ENCODE measurements around the gene SBNO1. TPM values are rescaled to one million over a fixed set of nuclear protein-coding genes. Genes with fewer than 3 reads are reported as not detected.
"Not testable (repeated sequence)": the region's sequence is repeated elsewhere in the genome, so short reads cannot be mapped to it uniquely, and the experiment has no call there.

The SBNO1 gene
- 21.3 TPM for total RNA-seq (2013)
- 10 to 100 TPM in 2 of 3 donors, 1 to 10 TPM in 1; 5.6 to 16.9 (median 11.4) TPM for polyA plus RNA-seq
- polyA minus RNA-seq: 6.0 and 10.8 TPM in 2 replicates
- total RNA-seq: 105 to 201 (median 141) reads per million in 11 experiments

GRCh38 chr12:123364532-123365024 is at the start of gene SBNO1:
SBNO1 (minus strand) TSS chr12:123364847; CDS start chr12:123350441, 14,406 bp downstream.
- Mint-ChIP-seq H3K9me3 (no peaks in the 10 kb centered on the region), H3K4me1 (peaks cover 18% of the 10 kb centered on the region), H3K4me3 (peak within 1 kb of the TSS; percentile 91 to 94), H3K27me3 (ENCODE audit: low read depth in 3 of 3) (peaks cover 0 to 2% (median 2%) of the 10 kb centered on the region in 3 donors), H3K27ac (peak within 1 kb of the TSS; percentile 97 to 99 (median 98)), H3K36me3 (peaks cover 0 to 5% of the 10 kb centered on the region in 2 donors)
- Histone ChIP-seq H2AFZ (ENCODE audit: insufficient read depth, low read depth, low read length, poor library complexity, severe bottlenecking) (peak within 1 kb of the TSS; percentile 92), H3K4me3 (replicated peaks in 1 of 3; ENCODE audit: low read depth in 2 of 3, low read length in 3 of 3) (peak within 1 kb of the TSS; percentile 78 to 89 (median 87)), H3K36me3 (replicated peaks in 1 of 2; ENCODE audit: control insufficient read depth in 1 of 2, insufficient read depth in 2 of 2, low read length in 2 of 2) (no peaks in the 10 kb centered on the region), H3K79me2 (ENCODE audit: insufficient read depth, low read length) (peaks cover 51% of the 10 kb centered on the region), H3K27me3 (ENCODE audit: control insufficient read depth in 2 of 2, insufficient read depth in 2 of 2, low read length in 2 of 2) (no peaks in the 10 kb centered on the region), H3K9me3 (replicated peaks in 1 of 2; ENCODE audit: control insufficient read depth in 1 of 2, insufficient read depth in 1 of 2, low read length in 2 of 2) (no peaks in the 10 kb centered on the region), H3K9ac (ENCODE audit: insufficient read depth, low read length, poor library complexity, severe bottlenecking) (peak within 1 kb of the TSS; percentile 92), H3K4me2 (replicated peaks; ENCODE audit: extremely low read depth, low read length, poor library complexity, severe bottlenecking) (peak within 1 kb of the TSS; percentile 99), H4K20me1 (ENCODE audit: insufficient read depth, low read length) (peaks cover 47% of the 10 kb centered on the region), H3K27ac (ENCODE audit: low read depth in 1 of 2, low read length in 2 of 2) (peak within 1 kb of the TSS; percentile 93 to 96), H3K4me1 (ENCODE audit: control insufficient read depth in 1 of 2, insufficient read depth in 2 of 2, low read length in 2 of 2) (peaks cover 25 to 28% of the 10 kb centered on the region in 2 donors)
- DNase-seq: peak; percentile 87 to 92 (median 92)
- intact Hi-C loops (cut with micrococcal nuclease): loop anchor here (2.0 to 10.0 kb wide), 3 partner anchors 18 to 390 kb away; partner anchors contain the start of genes KMT5A (in 1 of the 2) and OGFOD2 (in 1 of the 2)
- TF ChIP-seq CTCF (IDR thresholded peaks at IDR 0.05): no peak
- under 1% methylated on average over 19 of the region's 47 CpGs for WGBS (ENCODE audit: insufficient coverage)

- intact Hi-C loops (cut with micrococcal nuclease): loop anchor here in 1 of 2 donors (10.0 kb wide), 1 partner anchor 55 kb away; no protein-coding TSS in a partner anchor
- TF ChIP-seq CTCF (IDR thresholded peaks at IDR 0.05): no peak
- Mint-ChIP-seq H3K4me3 (no peak overlapping the region), H3K9me3 (peaks cover 0 to 2% (median 0%) of the 10 kb centered on the region in 7 donors), H3K27me3 (ENCODE audit: low read depth in 3 of 3) (peaks cover 0 to 2% (median 1%) of the 10 kb centered on the region in 3 donors), H3K4me1 (no peaks in the 10 kb centered on the region), H3K27ac (peak overlapping the region in 2 of 7 donors; percentile 40 to 46), H3K36me3 (peaks cover 40 to 76% of the 10 kb centered on the region in 2 donors)
- Histone ChIP-seq H3K9me3 (replicated peaks in 1 of 2; ENCODE audit: control insufficient read depth in 1 of 2, insufficient read depth in 1 of 2, low read length in 2 of 2) (no peaks in the 10 kb centered on the region), H2AFZ (ENCODE audit: insufficient read depth, low read depth, low read length, poor library complexity, severe bottlenecking) (no peak overlapping the region), H3K4me1 (ENCODE audit: control insufficient read depth in 1 of 2, insufficient read depth in 2 of 2, low read length in 2 of 2) (peaks cover 0 to 11% of the 10 kb centered on the region in 2 donors), H3K27ac (ENCODE audit: low read depth in 1 of 2, low read length in 2 of 2) (peak overlapping the region in 1 of 2 donors; percentile 6), H3K36me3 (replicated peaks in 1 of 2; ENCODE audit: control insufficient read depth in 1 of 2, insufficient read depth in 2 of 2, low read length in 2 of 2) (peaks cover 44 to 68% of the 10 kb centered on the region in 2 donors), H3K79me2 (ENCODE audit: insufficient read depth, low read length) (peaks cover 4% of the 10 kb centered on the region), H3K27me3 (ENCODE audit: control insufficient read depth in 2 of 2, insufficient read depth in 2 of 2, low read length in 2 of 2) (no peaks in the 10 kb centered on the region), H3K9ac (ENCODE audit: insufficient read depth, low read length, poor library complexity, severe bottlenecking) (no peak overlapping the region), H3K4me3 (replicated peaks in 1 of 3; ENCODE audit: low read depth in 2 of 3, low read length in 3 of 3) (no peak overlapping the region), H3K4me2 (replicated peaks; ENCODE audit: extremely low read depth, low read length, poor library complexity, severe bottlenecking) (no peak overlapping the region), H4K20me1 (ENCODE audit: insufficient read depth, low read length) (peaks cover 58% of the 10 kb centered on the region)
- WGBS (ENCODE audit: insufficient coverage): 100% methylated on average over 3 of the region's 5 CpGs
- no peak for DNase-seq
Observed at GRCh38 chr12:123410041-123410412, 45.4 kb upstream of the SBNO1 start.

GRCh38 chr12:123409284-123410040 is 44.8 kb upstream of the SBNO1 start:
- 100% methylated on average over 5 of the region's 11 CpGs for WGBS (ENCODE audit: insufficient coverage)
- H3K4me3 Mint-ChIP-seq; H3K27ac ChIP-seq (ENCODE audit: low read depth in 1 of 2, low read length in 2 of 2); H3K79me2 ChIP-seq (ENCODE audit: insufficient read depth, low read length); DNase-seq; H2AFZ ChIP-seq (ENCODE audit: insufficient read depth, low read depth, low read length, poor library complexity, severe bottlenecking); H3K9ac ChIP-seq (ENCODE audit: insufficient read depth, low read length, poor library complexity, severe bottlenecking); H3K4me2 ChIP-seq (replicated peaks; ENCODE audit: extremely low read depth, low read length, poor library complexity, severe bottlenecking); H3K9me3 Mint-ChIP-seq; H3K27me3 Mint-ChIP-seq (ENCODE audit: low read depth in 3 of 3); H3K4me3 ChIP-seq (replicated peaks in 1 of 3; ENCODE audit: low read depth in 2 of 3, low read length in 3 of 3); H3K4me1 Mint-ChIP-seq; H3K27me3 ChIP-seq (ENCODE audit: control insufficient read depth in 2 of 2, insufficient read depth in 2 of 2, low read length in 2 of 2); H3K9me3 ChIP-seq (replicated peaks in 1 of 2; ENCODE audit: control insufficient read depth in 1 of 2, insufficient read depth in 1 of 2, low read length in 2 of 2): not testable (repeated sequence)
- Mint-ChIP-seq H3K36me3 (peaks cover 41 to 76% of the 10 kb centered on the region in 2 donors), H3K27ac (peak overlapping the region in 2 of 7 donors; percentile 18 to 46)
- Histone ChIP-seq H3K4me1 (ENCODE audit: control insufficient read depth in 1 of 2, insufficient read depth in 2 of 2, low read length in 2 of 2) (peaks cover 0 to 15% of the 10 kb centered on the region in 2 donors), H3K36me3 (replicated peaks in 1 of 2; ENCODE audit: control insufficient read depth in 1 of 2, insufficient read depth in 2 of 2, low read length in 2 of 2) (peaks cover 45 to 68% of the 10 kb centered on the region in 2 donors), H4K20me1 (ENCODE audit: insufficient read depth, low read length) (peaks cover 54% of the 10 kb centered on the region)
- intact Hi-C loops (cut with micrococcal nuclease): loop anchor here in 1 of 2 donors (10.0 kb wide), 1 partner anchor 55 kb away; no protein-coding TSS in a partner anchor

All from CD14-positive monocyte (primary cell).